ENCODE data around the gene PRRT1.
"Not testable (repeated sequence)": the region's sequence is repeated elsewhere in the genome, so short reads cannot be mapped to it uniquely, and the experiment has no call there.

The PRRT1 gene

GRCh38 chr6:32187725-32188380, 36.1 kb upstream of the PRRT1 start:
- DNase-seq = not testable (repeated sequence)

- no peak for DNase-seq
Observed at GRCh38 chr6:32187009-32187709, 35.4 kb upstream of the PRRT1 start.

- DNase-seq = not testable (repeated sequence)
Observed at GRCh38 chr6:32186151-32186840, 34.6 kb upstream of the PRRT1 start.

GRCh38 chr6:32185681-32186131, 34.0 kb upstream of the PRRT1 start:
- not testable (repeated sequence) for DNase-seq

GRCh38 chr6:32184084-32184640, 32.4 kb upstream of the PRRT1 start, which contains the start of gene AGER:
Gene AGER (minus strand): TSS chr6:32184253. CDS start chr6:32184222, 31 bp downstream.
- no peak for DNase-seq

GRCh38 chr6:32183483-32184083, 31.8 kb upstream of the PRRT1 start:
- DNase-seq = no peak

GRCh38 chr6:32183030-32183429, 31.3 kb upstream of the PRRT1 start:
- no peak for DNase-seq

GRCh38 chr6:32182555-32182981, 30.8 kb upstream of the PRRT1 start:
- no peak for DNase-seq

- no peak for DNase-seq
Observed at GRCh38 chr6:32181915-32182529, 30.3 kb upstream of the PRRT1 start.

GRCh38 chr6:32181148-32181702, 29.5 kb upstream of the PRRT1 start:
- no peak for DNase-seq

GRCh38 chr6:32179766-32180405, 28.1 kb upstream of the PRRT1 start:
- no peak for DNase-seq

GRCh38 chr6:32178547-32179440, 27.1 kb upstream of the PRRT1 start:
- no peak for DNase-seq

- peak; percentile 100 for DNase-seq
Observed at GRCh38 chr6:32177788-32178546, 26.2 kb upstream of the PRRT1 start, which contains the start of gene RNF5. Gene RNF5 (plus strand): TSS chr6:32178405. CDS start chr6:32178512, 107 bp downstream.

GRCh38 chr6:32177183-32177787, 25.5 kb upstream of the PRRT1 start:
- DNase-seq = peak; percentile 54

- no peak for DNase-seq
Observed at GRCh38 chr6:32176476-32177182, 24.9 kb upstream of the PRRT1 start.

- DNase-seq = peak; percentile 90
Observed at GRCh38 chr6:32175711-32176475, 24.2 kb upstream of the PRRT1 start, which contains the start of gene AGPAT1. Gene AGPAT1 (minus strand): TSS chr6:32176084. CDS start chr6:32171496, 4,588 bp downstream.

GRCh38 chr6:32175322-32175710, 23.6 kb upstream of the PRRT1 start:
- no peak for DNase-seq

GRCh38 chr6:32174416-32174815, 22.7 kb upstream of the PRRT1 start:
- DNase-seq = no peak
